Heart left ventricle (tissue), 16 donors: ENCODE data around the gene IL34. TPM values are rescaled to one million over a fixed set of nuclear protein-coding genes. Genes with fewer than 3 reads are reported as not detected.

ENCODE experiments used
- ATAC-seq, 4 donors: fragments of 200-7000 bp; cut with Tn5 transposase; one replicate each; pipeline ENCODE4 v1.9.1; 2020 to 2022; ENCODE audit warnings: moderate library complexity in 4 of 4, mild to moderate bottlenecking in 3 of 4, moderate number of reproducible peaks in 1 of 4
- DNase-seq, 5 donors: peaks; one replicate each; pipeline ENCODE4 v3.0.0-alpha.2; 2020
- H3K27ac ChIP-seq, 12 donors: fragments of 200-600 bp; sonication (generic) in 4 of 12; one replicate each; pipeline versions ENCODE4 v1.5.0 to v1.8.0; 2016 to 2022; ENCODE audit warnings: mild to moderate bottlenecking in 2 of 12
- H3K27me3 ChIP-seq, 9 donors: fragments of 200-600 bp; sonication (generic) in 2 of 9; one replicate each; pipeline versions ENCODE4 v1.5.1 to v1.8.0; 2016 to 2022; ENCODE audit warnings: mild to moderate bottlenecking in 3 of 9
- H3K36me3 ChIP-seq, 9 donors: fragments of 200-600 bp; sonication (generic) in 2 of 9; one replicate each; pipeline versions ENCODE4 v1.5.0 to v1.8.0; 2018 to 2022; ENCODE audit warnings: mild to moderate bottlenecking in 2 of 9
- H3K4me1 ChIP-seq, 12 donors: fragments of 200-600 bp; sonication (generic) in 4 of 12; one replicate each; pipeline versions ENCODE4 v1.5.0 to v1.8.0; 2016 to 2022; ENCODE audit warnings: mild to moderate bottlenecking in 3 of 12
- H3K4me3 ChIP-seq, 12 donors: fragments of 200-600 bp; sonication (generic) in 4 of 12; one replicate each; pipeline versions ENCODE4 v1.5.0 to v1.8.0; 2017 to 2022; ENCODE audit warnings: mild to moderate bottlenecking in 9 of 12, moderate library complexity in 4 of 12
- H3K9me3 ChIP-seq, 12 donors: fragments of 200-600 bp; sonication (generic) in 4 of 12; one replicate each; pipeline versions ENCODE4 v1.5.0 to v1.8.0; 2016 to 2022; ENCODE audit warnings: mild to moderate bottlenecking in 1 of 12
- CTCF ChIP-seq, 12 donors: fragments of 200-600 bp; sonication (generic) in 4 of 12; IDR thresholded peaks; one replicate each; pipeline versions ENCODE4 v1.5.0 to v1.8.0; 2018 to 2022; ENCODE audit warnings: antibody characterized with exemption in 12 of 12, mild to moderate bottlenecking in 5 of 12
- POLR2A ChIP-seq, 2 donors: fragments of 450-650 bp; IDR thresholded peaks; one replicate each; pipeline ENCODE4 v1.6.1; 2017; ENCODE audit warnings: antibody characterized with exemption in 2 of 2, mild to moderate bottlenecking in 2 of 2, moderate library complexity in 2 of 2
- WGBS, 4 donors: extraction: QIAGEN DNeasy Blood & Tissue Kit in 2 of 4; methylation state at CpG; one replicate each; pipeline versions ENCODE4 v1.1.5 to v1.1.7; 2013 to 2018; 5-methylcytosine and 5-hydroxymethylcytosine counted together
- intact Hi-C, 10 donors: fragments of 100-400 bp; cut with DNase I; formaldehyde crosslinking; loops; one replicate each; pipeline versions ENCODE4 v1.11.1 to v1.14.2; 2022
- polyA plus RNA-seq, 2 donors: library from polyadenylated mRNA; stranded (reverse); fragments of 200-250 nt; gene quantifications; one replicate each; pipeline ENCODE4 v1.2.3, GENCODE V29; 2013
- total RNA-seq, 9 donors: library from RNA; depleted of rRNA in 2 of 9; stranded (reverse); fragments of >200 nt in 2 of 9; fragmentation: NEBNext Ultra II Directional in 3 of 9; extraction: Animal tissue kit (Norgen Biotek cat#: 25700) in 3 of 9; gene quantifications; one replicate each; pipeline versions ENCODE4 v1.1.0 to v1.2.4, GENCODE V29; 2016 to 2023
- donor health status: ischemic (EF 13 %, LVEDD 7.1; RV severe dilation, severe dysfunction).
- donor health status: healthy with polysubstance abuse.
- donor health status: DM: no; HTN: yes; CAD: no.
- donor health status: DM: no; HTN: no; CAD: no.
- donor health status: ischemic (EF 25% LVEDD 6.9; RV normal size, moderate dysfunction).
- donor health status: ischemic (EF 25% LVEDD 5.7; RV mildly dilated, moderate dysfunction).
- donor health status: healthy.
- donor health status: DM: yes; HTN: yes; CAD: no.
- donor health status: ischemic (EF 35%, LVEDD 5.7; RV mildly dilated, moderate dysfunction).
- donor health status: nonischemic (EF 11% LVEDD 7.7; RV severe dilation, severe dysfunction).
- donor health status: DM: yes; HTN: yes; CAD: no.
- donor health status: PGD.
- donor health status: ischemic (EF 29% LVEDD 5.4; RV normal size, mild dysfunction).
- donor health status: nonischemic (EF 23%, LVEDD 6.1; RV moderate dilation, normal function).

IL34 gene
- total and polyA plus RNA-seq, 11 donors, result 0.49 to 6.5 (median 2.5) TPM

- no peak for ATAC-seq
- H3K27ac ChIP-seq, result no peak overlapping the region
Measured at GRCh38 chr16:70649300-70649699, 2.9 kb downstream of the IL34 start.

GRCh38 chr16:70650216-70650615 is 3.9 kb downstream of the IL34 start:
- H3K4me1 ChIP-seq, result peaks cover 0 to 21% (median 8%) of the 10 kb centered on the region in 12 donors
- intact Hi-C loops, result loop anchor here (5.0 to 10.0 kb wide), 10 partner anchors 115 to 318 kb away; partner anchors contain the start of gene DDX19A (in 1 of the 10)
- 79 to 88% (median 84%) methylated on average over 4 of the region's 4 CpGs for WGBS, 4 donors
- no peaks in the 10 kb centered on the region for H3K36me3 ChIP-seq
- H3K27me3 ChIP-seq, result no peaks in the 10 kb centered on the region
- no peak for ATAC-seq
- H3K9me3 ChIP-seq, result no peaks in the 10 kb centered on the region
- H3K4me3 ChIP-seq, result no peak overlapping the region
- H3K27ac ChIP-seq, result no peak overlapping the region
- no peak for DNase-seq
- no peak for TF ChIP-seq POLR2A (IDR thresholded peaks at IDR 0.05)
- no peak for TF ChIP-seq CTCF (IDR thresholded peaks at IDR 0.05)

More at GRCh38 chr16:70649300-70649699, 2.9 kb downstream of the IL34 start:
- H3K4me1 ChIP-seq, result peaks cover 0 to 21% (median 7%) of the 10 kb centered on the region in 12 donors
- no peaks in the 10 kb centered on the region for H3K27me3 ChIP-seq
- WGBS, 4 donors, result 81 to 94% (median 91%) methylated on average over 7 of the region's 7 CpGs
- TF ChIP-seq CTCF (IDR thresholded peaks at IDR 0.05), result no peak
- H3K4me3 ChIP-seq, result no peak overlapping the region
- intact Hi-C loops, result loop anchor here in 3 of 10 donors (5.0 to 10.0 kb wide), 2 partner anchors 74 to 77 kb away; no protein-coding TSS in a partner anchor
- H3K36me3 ChIP-seq, result no peaks in the 10 kb centered on the region
- DNase-seq, result no peak
- no peaks in the 10 kb centered on the region for H3K9me3 ChIP-seq

GRCh38 chr16:70651524-70651923 is 5.2 kb downstream of the IL34 start:
- peaks cover 0 to 20% (median 7%) of the 10 kb centered on the region in 12 donors for H3K4me1 ChIP-seq
- H3K27me3 ChIP-seq, result no peaks in the 10 kb centered on the region
- intact Hi-C loops, result loop anchor here (5.0 to 10.0 kb wide), 10 partner anchors 117 to 319 kb away; partner anchors contain the start of gene DDX19A (in 1 of the 10)
- H3K36me3 ChIP-seq, result peaks cover 0 to 4% (median 0%) of the 10 kb centered on the region in 9 donors
- no peaks in the 10 kb centered on the region for H3K9me3 ChIP-seq
- TF ChIP-seq POLR2A (IDR thresholded peaks at IDR 0.05) (no peak), CTCF (IDR thresholded peaks at IDR 0.05) (no peak)
- no peak overlapping the region for H3K4me3 ChIP-seq
- ATAC-seq (no peak), DNase-seq (no peak)
- H3K27ac ChIP-seq, result no peak overlapping the region
- whole genome bisulfite sequencing, 4 donors, result 94 to 97% (median 96%) methylated on average over 3 of the region's 3 CpGs

- ATAC-seq, result no peak
- H3K27ac ChIP-seq, result no peak overlapping the region
- H3K9me3 ChIP-seq, result no peaks in the 10 kb centered on the region
- H3K36me3 ChIP-seq, result peaks cover 0 to 6% (median 0%) of the 10 kb centered on the region in 9 donors
- intact Hi-C loops, result loop anchor here (2.0 to 10.0 kb wide), 12 partner anchors 118 to 320 kb away; partner anchors contain the start of gene DDX19A (in 1 of the 10)
- peaks cover 0 to 12% (median 5%) of the 10 kb centered on the region in 12 donors for H3K4me1 ChIP-seq
- no peaks in the 10 kb centered on the region for H3K27me3 ChIP-seq
- WGBS, 4 donors, result 85 to 91% (median 86%) methylated on average over 2 of the region's 2 CpGs
- no peak for DNase-seq
- no peak for TF ChIP-seq CTCF (IDR thresholded peaks at IDR 0.05)
- H3K4me3 ChIP-seq, result no peak overlapping the region
Measured at GRCh38 chr16:70652322-70652721, 6.0 kb downstream of the IL34 start.
